Measurements from ENCODE around the gene DNAJA3. TPM values are rescaled to one million over a fixed set of nuclear protein-coding genes. Genes with fewer than 3 reads are reported as not detected.

DNAJA3 gene
- total RNA-seq, 1 experiment from 2014 or later = 93.3 TPM

GRCh38 chr16:4474192-4474961, 48.7 kb downstream of the DNAJA3 start, which contains the start of gene NMRAL1 (continued):
- TF ChIP-seq ELF1 (IDR thresholded peaks at IDR 0.05; ENCODE audit: borderline replicate concordance, low read depth) (peak; percentile 96; the same call in 1 of the 2 replicates), POLR2A (IDR thresholded peaks at IDR 0.05; ENCODE audit: borderline replicate concordance, extremely low read depth, insufficient read depth, insufficient read length) (peak; percentile 93), CEBPB (IDR thresholded peaks at IDR 0.05; ENCODE audit: low read depth) (no peak), YY1 (IDR thresholded peaks at IDR 0.05; ENCODE audit: extremely low read depth, insufficient replicate concordance, low read depth, low read length) (peak; percentile 58)

- RAD21 ChIA-PET (ENCODE audit: low non-redundant PET in 1 of 2, low total read pairs in 2 of 2, uncharacterized antibody in 2 of 2, unreplicated experiment in 2 of 2) = no interaction called here
- H3K79me2 ChIP-seq (ENCODE audit: insufficient read depth, low read length) = peaks cover 79% of the 10 kb centered on the region
- TF ChIP-seq ZFX (IDR thresholded peaks at IDR 0.05) (peak; percentile 84), EZH2phosphoT487 (IDR thresholded peaks at IDR 0.05; ENCODE audit: borderline replicate concordance) (no peak), ATF3 (IDR thresholded peaks at IDR 0.05) (no peak), EGR1 (IDR thresholded peaks at IDR 0.05; ENCODE audit: low read depth) (peak; percentile 89), CBX3 (IDR thresholded peaks at IDR 0.05; ENCODE audit: low read depth) (peak; percentile 97), ZBTB33 (IDR thresholded peaks at IDR 0.05; ENCODE audit: extremely low read depth, insufficient replicate concordance, low read length) (peak; percentile 12), YY1 (IDR thresholded peaks at IDR 0.05; ENCODE audit: extremely low read depth, insufficient replicate concordance, low read depth, low read length) (no peak), SP1 (IDR thresholded peaks at IDR 0.05; ENCODE audit: low read depth) (peak; percentile 88), CTCF (IDR thresholded peaks at IDR 0.05 in 2 of 3, conservative IDR thresholded peaks at IDR 0.05 in 1 of 3; ENCODE audit: borderline replicate concordance in 1 of 3, insufficient read depth in 1 of 3, low read depth in 2 of 3, low read length in 2 of 3) (peak in 2 of 3 experiments; percentile 51 to 58; a peak in 4 of 6 replicates), JUND (IDR thresholded peaks at IDR 0.05) (0 out of 2 replicates have a peak, but pooled peaks have one; percentile 18), ELF1 (IDR thresholded peaks at IDR 0.05; ENCODE audit: borderline replicate concordance, low read depth) (no peak), POLR2A (IDR thresholded peaks at IDR 0.05; ENCODE audit: borderline replicate concordance, extremely low read depth, insufficient read depth, insufficient read length) (peak; percentile 90)
Measured at GRCh38 chr16:4475880-4476788, 50.5 kb downstream of the DNAJA3 start, which contains the start of gene HMOX2. Gene HMOX2, plus strand, starts transcription at chr16:4476398. Its CDS starts 29,127 bp downstream, at chr16:4505525.

More at GRCh38 chr16:4475880-4476788, 50.5 kb downstream of the DNAJA3 start, which contains the start of gene HMOX2:
- H3K27ac ChIP-seq (ENCODE audit: low read depth, low read length) = peak within 1 kb of the TSS; percentile 86
- no peaks in the 10 kb centered on the region for H3K9me3 ChIP-seq (ENCODE audit: control insufficient read depth in 1 of 2, insufficient read depth in 1 of 2, low read depth in 1 of 2, low read length in 2 of 2)
- CTCF ChIA-PET = interaction anchor here (1.1 to 1.3 kb wide), 2 partner anchors 10 to 222 kb away, joined by 3 to 5 read pairs; no protein-coding TSS in a partner anchor
- no peaks in the 10 kb centered on the region for H3K9me2 ChIP-seq (ENCODE audit: insufficient read depth)
- no peaks in the 10 kb centered on the region for H4K20me1 ChIP-seq (ENCODE audit: insufficient read depth)
- ATAC-seq (peak; percentile 82), DNase-seq (ENCODE audit: low read depth, low spot score) (peak; percentile 90)
- POLR2A ChIA-PET = interaction anchor here (0.7 to 4.8 kb wide), 8 partner anchors 11 to 140 kb away, joined by 3 to 26 read pairs (median 5); no protein-coding TSS in a partner anchor
- intact Hi-C loops (cut with micrococcal nuclease) = no loop called here
- BruUV-seq (replicated peaks) = no TSS peak
- H3K9ac ChIP-seq (ENCODE audit: low read length) = peak within 1 kb of the TSS; percentile 87
- peak within 1 kb of the TSS; percentile 9 for H2AFZ ChIP-seq (ENCODE audit: low read depth, low read length, poor library complexity, severe bottlenecking)
- no peaks in the 10 kb centered on the region; a peak in 1 of 4 replicates for H3K36me3 ChIP-seq (ENCODE audit: control insufficient read depth in 1 of 2, insufficient read depth in 2 of 2, low read length in 2 of 2)
- H3K4me1 ChIP-seq (ENCODE audit: control insufficient read depth in 1 of 2, insufficient read depth in 2 of 2, low read length in 2 of 2) = peaks cover 20 to 42% of the 10 kb centered on the region in 2 experiments
- peak within 1 kb of the TSS; percentile 93 to 95 for H3K4me3 ChIP-seq (replicated peaks in 1 of 2; ENCODE audit: low read depth in 1 of 2, low read length in 2 of 2)
- no peaks in the 10 kb centered on the region for H3K27me3 ChIP-seq (ENCODE audit: insufficient read depth, low read length)
- peak within 1 kb of the TSS; percentile 94 for H3K4me2 ChIP-seq (ENCODE audit: low read length)
